Thyroid gland (tissue), 4 donors: ENCODE results near the gene SMCHD1.
"Not testable (repeated sequence)": the region's sequence is repeated elsewhere in the genome, so short reads cannot be mapped to it uniquely, and the experiment has no call there.

Experiments used
- POLR2A ChIP-seq, 2 donors: fragments of 450-650 bp; IDR thresholded peaks; one replicate each; pipeline ENCODE4 v1.6.1; 2017; ENCODE audit warnings: antibody characterized with exemption in 2 of 2, mild to moderate bottlenecking in 2 of 2, moderate library complexity in 1 of 2
- TF ChIP-seq, protein P1 (sequence below), 6 experiments: fragments of 200-600 bp in 3 of 6; fragments of 450-650 bp in 3 of 6; sonication (generic) in 3 of 6; IDR thresholded peaks; one replicate each; pipeline ENCODE4 v1.5.1; 2016 to 2019; ENCODE audit warnings: antibody characterized with exemption in 6 of 6, mild to moderate bottlenecking in 2 of 6, inconsistent platforms in 1 of 6, moderate library complexity in 1 of 6

- not testable (repeated sequence) for TF ChIP-seq POLR2A (IDR thresholded peaks at IDR 0.05)
- TF ChIP-seq, protein P1, sequence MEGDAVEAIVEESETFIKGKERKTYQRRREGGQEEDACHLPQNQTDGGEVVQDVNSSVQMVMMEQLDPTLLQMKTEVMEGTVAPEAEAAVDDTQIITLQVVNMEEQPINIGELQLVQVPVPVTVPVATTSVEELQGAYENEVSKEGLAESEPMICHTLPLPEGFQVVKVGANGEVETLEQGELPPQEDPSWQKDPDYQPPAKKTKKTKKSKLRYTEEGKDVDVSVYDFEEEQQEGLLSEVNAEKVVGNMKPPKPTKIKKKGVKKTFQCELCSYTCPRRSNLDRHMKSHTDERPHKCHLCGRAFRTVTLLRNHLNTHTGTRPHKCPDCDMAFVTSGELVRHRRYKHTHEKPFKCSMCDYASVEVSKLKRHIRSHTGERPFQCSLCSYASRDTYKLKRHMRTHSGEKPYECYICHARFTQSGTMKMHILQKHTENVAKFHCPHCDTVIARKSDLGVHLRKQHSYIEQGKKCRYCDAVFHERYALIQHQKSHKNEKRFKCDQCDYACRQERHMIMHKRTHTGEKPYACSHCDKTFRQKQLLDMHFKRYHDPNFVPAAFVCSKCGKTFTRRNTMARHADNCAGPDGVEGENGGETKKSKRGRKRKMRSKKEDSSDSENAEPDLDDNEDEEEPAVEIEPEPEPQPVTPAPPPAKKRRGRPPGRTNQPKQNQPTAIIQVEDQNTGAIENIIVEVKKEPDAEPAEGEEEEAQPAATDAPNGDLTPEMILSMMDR (IDR thresholded peaks at IDR 0.05): not testable (repeated sequence)
These were observed 196.9 kb downstream of the SMCHD1 start for GRCh38 chr18:2852460-2852859.
